ENCODE results near the gene DHX38. TPM values are rescaled to one million over a fixed set of nuclear protein-coding genes. Genes with fewer than 3 reads are reported as not detected.

DHX38 gene
- polyA plus RNA-seq, 1 of the 3 experiments (the other 2 are of a cell fraction): 75.0 TPM

DNA sequence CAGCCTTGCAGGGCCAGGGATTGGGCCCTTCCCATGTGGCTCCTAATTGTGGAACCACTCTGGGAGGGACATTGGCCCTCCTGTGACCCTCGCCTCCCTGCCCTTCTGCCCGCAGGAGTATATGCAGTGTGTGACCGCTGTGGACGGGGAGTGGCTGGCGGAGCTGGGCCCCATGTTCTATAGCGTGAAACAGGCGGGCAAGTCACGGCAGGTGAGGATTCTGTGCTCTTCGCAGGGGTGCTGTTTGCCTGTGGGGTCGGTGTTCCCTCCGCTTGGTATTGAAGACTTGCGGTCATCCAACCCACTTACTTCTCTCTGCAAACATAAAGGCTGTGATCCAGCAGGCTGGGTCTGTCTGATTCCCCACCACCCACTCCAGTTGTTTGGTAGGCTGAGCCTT lies 15.7 kb downstream of the DHX38 start:
- WGBS (ENCODE audit: low lambda C conversion rate): 90% methylated on average over 10 of the region's 12 CpGs
- Histone ChIP-seq H3K4me2 (no peak overlapping the region), H2AFZ (ENCODE audit: low read depth) (no peak overlapping the region), H3K36me3 (replicated peaks in 1 of 2; ENCODE audit: control insufficient read depth in 1 of 2, insufficient read depth in 2 of 2, low read length in 1 of 2) (peaks cover 24 to 85% of the 10 kb centered on the region in 2 experiments), H3K9ac (no peak overlapping the region), H3K9me2 (no peaks in the 10 kb centered on the region), H3K4me3 (ENCODE audit: low read depth in 2 of 2, low read length in 1 of 2) (no peak overlapping the region), H3F3A (replicated peaks; ENCODE audit: insufficient read depth) (no peaks in the 10 kb centered on the region), H3K27ac (ENCODE audit: low read depth in 2 of 2, low read length in 1 of 2) (no peak overlapping the region), H4K20me1 (ENCODE audit: insufficient read depth) (no peaks in the 10 kb centered on the region), H3K4me1 (ENCODE audit: control insufficient read depth in 1 of 2, insufficient read depth in 2 of 2, low read depth in 1 of 2, low read length in 1 of 2) (no peaks in the 10 kb centered on the region), H3K79me2 (ENCODE audit: insufficient read depth) (no peaks in the 10 kb centered on the region), H3K27me3 (ENCODE audit: insufficient read depth) (no peaks in the 10 kb centered on the region), H3K9me3 (no peaks in the 10 kb centered on the region)
- TF ChIP-seq RCOR1 (IDR thresholded peaks at IDR 0.05; ENCODE audit: low read length) (no peak), SIN3A (IDR thresholded peaks at IDR 0.05; ENCODE audit: borderline replicate concordance, low read depth, low read length) (no peak), EZH2phosphoT487 (IDR thresholded peaks at IDR 0.05; ENCODE audit: borderline replicate concordance, low read depth) (no peak), GATA2 (CRISPR knock-in tag; IDR thresholded peaks at IDR 0.05) (no peak), TEAD4 (IDR thresholded peaks at IDR 0.05; ENCODE audit: borderline replicate concordance, insufficient read depth) (no peak), FOXJ3 (CRISPR knock-in tag; IDR thresholded peaks at IDR 0.05) (no peak), FOSL2 (IDR thresholded peaks at IDR 0.05; ENCODE audit: borderline replicate concordance, low read depth) (no peak), JUND (IDR thresholded peaks at IDR 0.05) (no peak), MEF2A (IDR thresholded peaks at IDR 0.05; ENCODE audit: borderline replicate concordance, low read depth) (no peak), TCF12 (IDR thresholded peaks at IDR 0.05) (no peak), POLR2AphosphoS5 (IDR thresholded peaks at IDR 0.05; ENCODE audit: low read depth, low read length) (no peak), RXRA (IDR thresholded peaks at IDR 0.05; ENCODE audit: borderline replicate concordance, low read depth) (no peak), ELF1 (IDR thresholded peaks at IDR 0.05) (no peak), NRF1 (IDR thresholded peaks at IDR 0.05; ENCODE audit: low read depth, low read length) (no peak), NFIC (IDR thresholded peaks at IDR 0.05; ENCODE audit: borderline replicate concordance) (no peak)
- TF ChIP-seq, protein P1, sequence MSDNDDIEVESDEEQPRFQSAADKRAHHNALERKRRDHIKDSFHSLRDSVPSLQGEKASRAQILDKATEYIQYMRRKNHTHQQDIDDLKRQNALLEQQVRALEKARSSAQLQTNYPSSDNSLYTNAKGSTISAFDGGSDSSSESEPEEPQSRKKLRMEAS (IDR thresholded peaks at IDR 0.05; ENCODE audit: low read depth): no peak
- TF ChIP-seq, protein P2, sequence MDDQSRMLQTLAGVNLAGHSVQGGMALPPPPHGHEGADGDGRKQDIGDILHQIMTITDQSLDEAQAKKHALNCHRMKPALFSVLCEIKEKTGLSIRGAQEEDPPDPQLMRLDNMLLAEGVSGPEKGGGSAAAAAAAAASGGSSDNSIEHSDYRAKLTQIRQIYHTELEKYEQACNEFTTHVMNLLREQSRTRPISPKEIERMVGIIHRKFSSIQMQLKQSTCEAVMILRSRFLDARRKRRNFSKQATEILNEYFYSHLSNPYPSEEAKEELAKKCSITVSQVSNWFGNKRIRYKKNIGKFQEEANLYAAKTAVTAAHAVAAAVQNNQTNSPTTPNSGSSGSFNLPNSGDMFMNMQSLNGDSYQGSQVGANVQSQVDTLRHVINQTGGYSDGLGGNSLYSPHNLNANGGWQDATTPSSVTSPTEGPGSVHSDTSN (IDR thresholded peaks at IDR 0.05): no peak
- TF ChIP-seq, protein P3, sequence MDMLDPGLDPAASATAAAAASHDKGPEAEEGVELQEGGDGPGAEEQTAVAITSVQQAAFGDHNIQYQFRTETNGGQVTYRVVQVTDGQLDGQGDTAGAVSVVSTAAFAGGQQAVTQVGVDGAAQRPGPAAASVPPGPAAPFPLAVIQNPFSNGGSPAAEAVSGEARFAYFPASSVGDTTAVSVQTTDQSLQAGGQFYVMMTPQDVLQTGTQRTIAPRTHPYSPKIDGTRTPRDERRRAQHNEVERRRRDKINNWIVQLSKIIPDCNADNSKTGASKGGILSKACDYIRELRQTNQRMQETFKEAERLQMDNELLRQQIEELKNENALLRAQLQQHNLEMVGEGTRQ (IDR thresholded peaks at IDR 0.05; ENCODE audit: borderline replicate concordance, low read depth, low read length): no peak
- TF ChIP-seq, protein P4, sequence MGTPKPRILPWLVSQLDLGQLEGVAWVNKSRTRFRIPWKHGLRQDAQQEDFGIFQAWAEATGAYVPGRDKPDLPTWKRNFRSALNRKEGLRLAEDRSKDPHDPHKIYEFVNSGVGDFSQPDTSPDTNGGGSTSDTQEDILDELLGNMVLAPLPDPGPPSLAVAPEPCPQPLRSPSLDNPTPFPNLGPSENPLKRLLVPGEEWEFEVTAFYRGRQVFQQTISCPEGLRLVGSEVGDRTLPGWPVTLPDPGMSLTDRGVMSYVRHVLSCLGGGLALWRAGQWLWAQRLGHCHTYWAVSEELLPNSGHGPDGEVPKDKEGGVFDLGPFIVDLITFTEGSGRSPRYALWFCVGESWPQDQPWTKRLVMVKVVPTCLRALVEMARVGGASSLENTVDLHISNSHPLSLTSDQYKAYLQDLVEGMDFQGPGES (IDR thresholded peaks at IDR 0.05; ENCODE audit: low read depth, low read length): no peak
- ChIA-PET CTCF (interaction anchor here (1.3 kb wide), 1 partner anchor 10 kb away, joined by 3 read pairs; no protein-coding TSS in a partner anchor), POLR2A (no interaction called here)
- DNase-seq: no peak

Measured in SK-N-SH (cell line).